ENCODE measurements around the gene ZGLP1.
"Not testable (repeated sequence)": the region's sequence is repeated elsewhere in the genome, so short reads cannot be mapped to it uniquely, and the experiment has no call there.

The ZGLP1 gene

DNA sequence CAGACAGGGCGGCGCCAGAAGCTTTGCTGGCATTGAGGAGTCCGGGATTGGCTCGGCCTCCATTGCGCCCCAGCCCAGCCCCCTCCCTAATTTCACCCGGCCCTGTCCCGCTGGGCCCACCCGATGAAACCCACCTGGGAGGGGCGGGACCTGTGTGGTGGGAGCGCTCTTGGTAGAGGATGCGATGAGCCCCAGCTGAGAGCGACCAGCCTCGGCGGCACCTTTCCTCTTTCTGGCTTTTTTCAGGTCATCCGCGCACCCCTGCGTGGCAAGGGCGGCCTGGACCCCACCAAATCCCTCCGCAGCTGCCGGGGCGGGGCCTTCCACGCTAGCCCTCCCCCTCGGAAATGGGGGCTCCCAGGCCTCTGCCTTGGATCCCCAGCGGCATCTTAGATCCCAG, at the start of gene ZGLP1:
Gene ZGLP1 (minus strand): TSS at position 393 of the 400 bp plus-strand sequence.
- DNase-seq (ENCODE audit: low read depth in 2 of 2) = no peak

- no peak for DNase-seq (ENCODE audit: low read depth in 2 of 2)
Measured at GRCh38 chr19:10356431-10356830, 46.8 kb upstream of the ZGLP1 start.

- DNase-seq (ENCODE audit: low read depth in 2 of 2) = peak in 1 of 2 donors; percentile 12
Measured at GRCh38 chr19:10353793-10354391, 44.3 kb upstream of the ZGLP1 start.

GRCh38 chr19:10352764-10353671, 43.4 kb upstream of the ZGLP1 start:
- no peak for DNase-seq (ENCODE audit: low read depth in 2 of 2)

GRCh38 chr19:10346509-10346908, 36.9 kb upstream of the ZGLP1 start:
- DNase-seq (ENCODE audit: low read depth in 2 of 2) = no peak

GRCh38 chr19:10344780-10345179, 35.2 kb upstream of the ZGLP1 start:
- no peak for DNase-seq (ENCODE audit: low read depth in 2 of 2)

- DNase-seq (ENCODE audit: low read depth in 2 of 2) = no peak
Measured at GRCh38 chr19:10343495-10343894, 33.9 kb upstream of the ZGLP1 start.

- DNase-seq (ENCODE audit: low read depth in 2 of 2) = no peak
Measured at GRCh38 chr19:10339977-10340376, 30.4 kb upstream of the ZGLP1 start.

GRCh38 chr19:10339380-10339960, 29.9 kb upstream of the ZGLP1 start, which contains the start of gene ICAM3:
Gene ICAM3 (minus strand): TSS chr19:10339624. CDS start chr19:10339614, 10 bp downstream.
- DNase-seq (ENCODE audit: low read depth in 2 of 2) = peak; percentile 38 to 43

- DNase-seq (ENCODE audit: low read depth in 2 of 2) = no peak
Measured at GRCh38 chr19:10338940-10339339, 29.3 kb upstream of the ZGLP1 start.

GRCh38 chr19:10336725-10337124, 27.1 kb upstream of the ZGLP1 start:
- not testable (repeated sequence) for DNase-seq (ENCODE audit: low read depth in 2 of 2)

- DNase-seq (ENCODE audit: low read depth in 2 of 2) = no peak
Measured at GRCh38 chr19:10335352-10335985, 25.9 kb upstream of the ZGLP1 start.

DNA sequence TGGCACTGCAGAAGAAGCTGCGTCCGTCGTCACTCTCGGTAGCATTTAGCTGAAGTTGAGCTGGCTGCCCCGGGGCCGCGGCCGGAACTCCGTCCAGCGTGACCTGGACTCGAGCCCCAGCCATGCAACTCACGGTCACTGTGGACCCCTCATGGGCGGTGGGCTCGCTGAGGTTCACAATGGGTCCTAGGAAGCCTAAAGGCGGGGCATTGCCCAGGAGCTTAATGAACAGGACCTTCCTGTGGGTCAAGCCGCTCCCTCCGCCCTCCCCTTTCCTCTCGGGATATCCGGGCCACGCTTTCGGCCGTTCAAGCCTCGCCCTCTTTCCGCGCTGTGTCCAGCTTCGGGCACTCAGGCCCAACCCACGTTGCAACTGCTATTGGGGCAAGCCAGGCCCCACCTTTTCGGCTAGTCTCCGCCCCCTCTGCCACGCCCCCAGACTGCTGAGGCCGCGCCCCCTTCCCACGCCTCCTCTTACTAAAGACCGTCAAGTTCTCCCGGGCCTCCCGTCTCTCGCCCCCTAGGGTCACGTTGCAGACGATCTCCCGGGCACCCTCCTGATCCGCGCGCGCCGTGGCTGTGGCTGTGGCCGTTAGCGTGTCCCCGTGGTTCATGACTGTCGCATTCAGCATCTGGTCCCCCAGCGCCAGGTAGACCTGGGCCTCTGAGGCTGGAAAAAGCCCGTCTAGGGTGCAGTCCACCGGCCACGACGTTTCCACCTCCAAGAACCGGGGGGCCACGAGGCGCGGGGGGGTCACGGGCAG, 25.2 kb upstream of the ZGLP1 start:
- DNase-seq (ENCODE audit: low read depth in 2 of 2) = no peak

- no peak for DNase-seq (ENCODE audit: low read depth in 2 of 2)
Measured at GRCh38 chr19:10333758-10334587, 24.4 kb upstream of the ZGLP1 start.

DNA sequence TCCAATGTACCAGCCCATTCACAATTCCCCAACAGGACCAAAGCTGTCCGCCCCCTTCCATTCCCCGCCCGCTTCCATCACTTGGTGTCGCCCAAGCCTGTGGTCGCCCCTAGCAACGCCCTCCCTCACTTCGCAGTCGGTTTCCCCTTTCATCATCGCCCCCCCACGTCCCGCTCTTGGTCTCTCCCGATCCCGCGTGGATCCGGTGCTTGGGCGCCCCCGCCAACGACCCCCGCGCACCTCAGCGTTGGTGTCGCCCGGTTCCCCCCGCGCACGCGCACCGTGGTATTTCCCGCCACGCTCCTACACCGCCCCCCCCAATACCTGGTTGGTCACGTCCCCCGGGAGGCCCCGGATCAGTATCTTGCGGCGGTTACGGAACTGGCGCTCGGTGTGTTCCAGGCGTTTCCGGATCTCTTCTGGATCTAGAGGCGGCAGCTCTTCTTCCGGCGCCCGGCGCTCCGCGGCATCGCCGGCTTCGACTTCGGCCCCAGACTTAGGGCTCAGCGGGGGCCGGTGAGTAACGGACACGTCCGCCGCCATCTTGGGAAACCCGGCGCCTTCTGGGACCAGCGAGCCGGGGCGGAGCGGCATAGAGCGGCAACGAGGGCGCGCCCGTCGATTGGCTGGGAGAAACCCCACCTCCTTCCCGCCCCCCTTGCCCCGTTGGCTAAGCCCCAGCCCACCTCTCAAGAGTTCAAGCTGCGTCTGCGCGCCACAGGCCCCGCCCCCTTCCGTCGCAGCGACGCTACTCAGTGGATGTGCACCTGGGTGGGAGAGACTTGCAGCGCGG, 23.5 kb upstream of the ZGLP1 start, which contains the start of gene RAVER1:
Gene RAVER1 (minus strand): TSS at position 565 of the 793 bp plus-strand sequence. CDS start 22 bp downstream, at position 543.
- peak; percentile 94 to 97 for DNase-seq (ENCODE audit: low read depth in 2 of 2)

DNA sequence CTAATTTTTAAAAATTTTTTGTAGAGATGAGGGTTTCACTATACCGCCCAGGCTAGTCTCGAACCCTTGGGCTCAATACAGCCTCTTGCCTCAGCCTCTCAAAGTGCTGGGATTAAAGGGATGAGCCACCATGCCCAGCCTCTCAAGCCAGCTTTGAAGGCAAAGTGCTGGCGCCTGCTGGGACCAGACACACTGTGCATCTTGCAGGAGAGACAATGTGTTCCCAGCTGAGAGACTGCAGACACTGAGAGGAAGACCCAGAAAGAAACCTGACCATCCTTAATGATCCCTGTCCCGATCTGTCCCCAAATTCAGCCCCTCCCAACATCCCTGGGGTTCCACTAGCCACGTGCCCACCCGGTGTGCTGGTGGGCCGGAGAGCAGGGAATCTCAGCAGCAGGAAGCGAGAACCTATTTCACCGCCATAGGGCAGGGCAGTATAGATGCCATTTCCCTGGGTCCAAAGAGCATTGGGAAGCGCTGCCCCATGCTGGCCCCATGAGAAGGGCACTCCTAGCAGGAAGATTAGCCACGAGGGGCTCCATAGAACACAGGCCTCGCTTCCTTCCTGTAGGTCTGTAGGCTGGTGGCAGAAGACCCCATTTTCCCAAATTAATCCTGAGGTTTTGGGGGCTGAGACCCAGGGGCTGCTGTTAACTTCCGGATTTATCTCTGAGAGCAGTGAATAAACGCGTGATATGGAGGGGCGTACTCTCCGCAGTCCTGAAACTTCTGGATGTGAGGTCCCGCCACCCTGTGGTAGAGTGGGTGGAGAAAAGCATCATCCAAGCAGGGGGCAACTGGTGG, 22.7 kb upstream of the ZGLP1 start:
- DNase-seq (ENCODE audit: low read depth in 2 of 2) = no peak

- no peak for DNase-seq (ENCODE audit: low read depth in 2 of 2)
Measured at GRCh38 chr19:10329555-10329954, 19.9 kb upstream of the ZGLP1 start.

- DNase-seq (ENCODE audit: low read depth in 2 of 2) = no peak
Measured at GRCh38 chr19:10328558-10329429, 19.2 kb upstream of the ZGLP1 start.

All from stimulated activated CD8-positive, alpha-beta memory T cell treated with anti-CD3 and anti-CD28 coated beads, Interleukin-2, amount 100 ng/mL, for 1 hour (primary cell).